ENCODE data around the gene PPP6R1. TPM values are rescaled to one million over a fixed set of nuclear protein-coding genes. Genes with fewer than 3 reads are reported as not detected.

Gene PPP6R1
- total and polyA plus RNA-seq, 4 donors, result 37.3 to 86.3 (median 48.1) TPM

- H3K4me1 ChIP-seq (ENCODE audit: control insufficient read depth in 5 of 5, insufficient read depth in 5 of 5, low read length in 5 of 5), result no peaks in the 10 kb centered on the region
- TF ChIP-seq CTCF (IDR thresholded peaks at IDR 0.05; ENCODE audit: control extremely low read depth, extremely low read depth), result no peak
- no peaks in the 10 kb centered on the region for H3K27me3 ChIP-seq (ENCODE audit: control insufficient read depth in 3 of 3, insufficient read depth in 3 of 3, low read length in 2 of 3)
- ATAC-seq (ENCODE audit: insufficient read depth, low FRiP score) (no peak), DNase-seq (no peak)
- H3K9me3 ChIP-seq (ENCODE audit: control insufficient read depth in 4 of 4, insufficient read depth in 3 of 4, low read length in 3 of 4), result no peaks in the 10 kb centered on the region
- H3K36me3 ChIP-seq (ENCODE audit: control insufficient read depth in 4 of 4, insufficient read depth in 4 of 4, low read length in 4 of 4), result peaks cover 13 to 81% (median 45%) of the 10 kb centered on the region in 4 donors
- H3K9ac ChIP-seq (ENCODE audit: insufficient read depth in 1 of 2, low read length in 2 of 2), result no peak overlapping the region
- H3K4me3 ChIP-seq, result no peak overlapping the region
- WGBS, 2 donors, result 88 to 92% methylated on average over 13 to 16 of the region's 16 CpGs
- no peak overlapping the region for H3K27ac ChIP-seq (ENCODE audit: low read depth in 1 of 2, low read length in 1 of 2)
These were observed 16.8 kb downstream of the PPP6R1 start for GRCh38 chr19:55241935-55242464.

GRCh38 chr19:55241143-55241934, 17.5 kb downstream of the PPP6R1 start:
- H3K9me3 ChIP-seq (ENCODE audit: control insufficient read depth in 4 of 4, insufficient read depth in 3 of 4, low read length in 3 of 4), result no peaks in the 10 kb centered on the region
- peaks cover 13 to 81% (median 48%) of the 10 kb centered on the region in 4 donors for H3K36me3 ChIP-seq (ENCODE audit: control insufficient read depth in 4 of 4, insufficient read depth in 4 of 4, low read length in 4 of 4)
- no peak for ATAC-seq (ENCODE audit: insufficient read depth, low FRiP score)
- H3K4me3 ChIP-seq, result no peak overlapping the region
- TF ChIP-seq CTCF (IDR thresholded peaks at IDR 0.05; ENCODE audit: control extremely low read depth, extremely low read depth), result no peak
- WGBS, 2 donors, result 94 to 96% methylated on average over 37 of the region's 37 CpGs
- H3K27ac ChIP-seq (ENCODE audit: low read depth in 1 of 2, low read length in 1 of 2), result no peak overlapping the region
- H3K9ac ChIP-seq (ENCODE audit: insufficient read depth in 1 of 2, low read length in 2 of 2), result no peak overlapping the region
- H3K27me3 ChIP-seq (ENCODE audit: control insufficient read depth in 3 of 3, insufficient read depth in 3 of 3, low read length in 2 of 3), result no peaks in the 10 kb centered on the region
- no peaks in the 10 kb centered on the region for H3K4me1 ChIP-seq (ENCODE audit: control insufficient read depth in 5 of 5, insufficient read depth in 5 of 5, low read length in 5 of 5)
- no peak for DNase-seq

- WGBS, 2 donors, result 86 to 91% methylated on average over 6 of the region's 6 CpGs
These were observed 18.1 kb downstream of the PPP6R1 start for GRCh38 chr19:55240713-55241020.

More at GRCh38 chr19:55240713-55241020, 18.1 kb downstream of the PPP6R1 start:
- no peaks in the 10 kb centered on the region for H3K4me1 ChIP-seq (ENCODE audit: control insufficient read depth in 5 of 5, insufficient read depth in 5 of 5, low read length in 5 of 5)
- no peaks in the 10 kb centered on the region for H3K27me3 ChIP-seq (ENCODE audit: control insufficient read depth in 3 of 3, insufficient read depth in 3 of 3, low read length in 2 of 3)
- DNase-seq (no peak), ATAC-seq (ENCODE audit: insufficient read depth, low FRiP score) (no peak)
- no peak for TF ChIP-seq CTCF (IDR thresholded peaks at IDR 0.05; ENCODE audit: control extremely low read depth, extremely low read depth)
- H3K9me3 ChIP-seq (ENCODE audit: control insufficient read depth in 4 of 4, insufficient read depth in 3 of 4, low read length in 3 of 4), result no peaks in the 10 kb centered on the region
- no peak overlapping the region for H3K27ac ChIP-seq (ENCODE audit: low read depth in 1 of 2, low read length in 1 of 2)
- H3K4me3 ChIP-seq, result no peak overlapping the region
- peaks cover 13 to 76% (median 51%) of the 10 kb centered on the region in 4 donors for H3K36me3 ChIP-seq (ENCODE audit: control insufficient read depth in 4 of 4, insufficient read depth in 4 of 4, low read length in 4 of 4)
- no peak overlapping the region for H3K9ac ChIP-seq (ENCODE audit: insufficient read depth in 1 of 2, low read length in 2 of 2)
